GM21528 (cell line): ENCODE measurements around the gene CFD.
"Not testable (repeated sequence)": the region's sequence is repeated elsewhere in the genome, so short reads cannot be mapped to it uniquely, and the experiment has no call there.

ENCODE experiments used
- ATAC-seq: cut with Tn5 transposase; IDR thresholded peaks from one replicate; pipeline ENCODE4 v1.9.1; 2021; ENCODE audit warnings: mild to moderate bottlenecking, moderate library complexity; ENCODE audit not compliant: unreplicated experiment, low FRiP score

The CFD gene

GRCh38 chr19:858868-859843, at the start of gene CFD:
Gene CFD (plus strand): TSS chr19:859664. CDS start chr19:859690, 26 bp downstream.
- no peak for ATAC-seq

GRCh38 chr19:810077-810855, 49.2 kb upstream of the CFD start:
- ATAC-seq: no peak

DNA sequence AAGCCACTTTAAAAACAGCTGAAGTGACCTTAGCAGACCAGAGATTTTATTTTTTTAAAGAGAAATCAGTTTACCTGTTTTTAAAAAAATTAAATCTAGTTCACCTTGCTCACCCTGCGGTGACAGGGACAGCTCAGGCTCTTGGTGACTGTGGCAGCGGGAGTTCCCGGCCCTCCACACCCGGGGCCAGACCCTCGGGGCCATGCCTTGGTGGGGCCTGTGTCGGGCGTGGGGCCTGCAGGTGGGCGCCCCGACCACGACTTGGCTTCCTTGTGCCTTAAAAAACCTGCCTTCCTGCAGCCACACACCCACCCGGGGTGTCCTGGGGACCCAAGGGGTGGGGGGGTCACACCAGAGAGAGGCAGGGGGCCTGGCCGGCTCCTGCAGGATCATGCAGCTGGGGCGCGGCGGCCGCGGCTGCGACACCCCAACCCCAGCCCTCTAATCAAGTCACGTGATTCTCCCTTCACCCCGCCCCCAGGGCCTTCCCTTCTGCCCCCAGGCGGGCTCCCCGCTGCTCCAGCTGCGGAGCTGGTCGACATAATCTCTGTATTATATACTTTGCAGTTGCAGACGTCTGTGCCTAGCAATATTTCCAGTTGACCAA, 48.5 kb upstream of the CFD start:
- ATAC-seq: no peak

GRCh38 chr19:811506-812048, 47.9 kb upstream of the CFD start:
- no peak for ATAC-seq

GRCh38 chr19:812049-812746, 47.3 kb upstream of the CFD start:
- ATAC-seq: no peak

GRCh38 chr19:812747-813218, 46.7 kb upstream of the CFD start:
- ATAC-seq: no peak

DNA sequence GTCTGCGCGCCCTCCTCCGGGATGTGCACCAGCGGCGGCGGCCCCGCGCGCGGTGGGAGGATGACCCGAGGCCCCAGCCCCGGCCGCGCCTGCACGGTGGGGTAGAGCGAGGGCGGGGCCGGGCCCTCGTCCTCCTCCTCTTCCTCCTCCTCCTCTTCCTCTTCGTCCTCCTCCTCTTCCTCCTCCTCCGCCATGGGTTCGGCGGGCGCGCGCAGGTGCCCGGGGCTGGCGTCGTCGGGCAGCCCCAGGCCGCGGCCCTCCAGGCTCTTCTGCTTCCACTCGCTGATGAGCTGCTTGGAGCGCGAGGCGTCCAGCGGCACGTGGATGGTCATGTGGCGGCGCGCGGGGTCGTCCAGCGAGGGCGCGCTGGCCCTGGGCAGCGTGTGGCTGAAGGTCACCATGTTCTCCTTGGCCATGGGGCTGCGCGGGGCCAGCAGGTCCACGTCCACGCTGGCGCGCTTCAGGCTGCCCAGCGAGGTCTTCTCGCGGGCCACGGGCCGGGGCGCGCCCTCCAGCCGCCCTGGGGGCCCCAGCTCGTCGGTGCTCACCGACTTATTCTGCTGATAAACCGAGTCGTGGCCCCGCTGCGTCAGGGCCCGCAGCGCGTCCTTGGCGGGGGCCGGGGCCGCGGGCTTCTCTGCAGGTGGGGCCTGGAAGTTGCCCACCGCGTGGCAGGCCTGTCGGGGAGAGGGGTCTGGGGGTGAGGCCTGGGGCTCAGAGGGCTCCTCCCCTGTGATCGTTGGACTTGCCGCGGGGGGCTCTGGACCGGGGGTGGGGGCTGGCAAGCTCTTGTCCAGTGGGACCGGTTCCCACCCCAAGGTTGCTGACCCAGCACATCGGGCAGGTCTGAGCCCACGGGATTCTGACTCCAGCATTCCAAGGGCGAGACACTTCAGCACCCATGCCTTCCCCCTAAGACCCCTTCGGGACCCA, 46.0 kb upstream of the CFD start:
- no peak for ATAC-seq

DNA sequence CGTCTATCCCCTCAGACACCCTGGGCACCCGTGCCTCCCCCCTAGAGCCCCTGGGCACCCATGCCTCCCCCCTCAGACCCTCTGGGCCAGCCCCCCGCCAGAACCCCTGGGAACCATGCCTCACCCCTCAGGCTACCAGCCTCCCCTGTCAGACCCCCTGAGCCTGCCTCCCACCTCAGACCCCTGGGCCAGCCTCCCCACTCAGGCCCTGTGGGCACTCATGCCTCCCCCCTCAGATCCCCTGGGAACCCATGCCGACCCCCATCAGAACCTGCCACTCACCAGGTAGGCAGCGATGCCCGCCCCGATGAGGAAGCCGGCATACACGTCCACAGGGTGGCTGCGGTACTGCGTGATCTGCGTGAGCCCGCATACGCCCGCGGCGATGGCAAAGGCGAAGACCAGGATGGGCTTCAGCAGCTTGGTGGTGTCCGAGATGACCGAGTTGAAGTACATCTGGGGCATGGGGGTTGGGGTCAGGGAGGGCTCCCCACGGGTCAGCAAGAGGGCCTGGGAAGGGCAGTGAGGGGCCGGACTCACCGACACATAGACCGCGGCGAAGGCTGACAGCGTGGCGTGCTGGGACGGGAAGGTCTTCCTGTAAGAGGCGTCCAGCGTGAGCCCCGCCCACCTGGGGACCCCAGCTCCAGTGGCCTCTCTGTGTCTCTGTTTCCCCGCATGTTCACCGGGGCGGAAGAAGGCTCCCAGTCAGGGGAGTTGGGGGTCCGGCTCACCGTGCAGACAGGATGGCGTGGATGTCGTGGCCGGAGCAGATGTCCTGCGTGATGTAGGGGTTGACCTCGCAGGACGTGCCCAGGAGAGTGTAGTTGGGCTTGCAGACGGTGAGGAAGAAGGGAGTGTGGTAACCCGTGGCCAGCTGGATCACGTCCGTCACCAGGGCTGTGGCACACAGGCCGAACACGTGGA, 45.0 kb upstream of the CFD start:
- no peak for ATAC-seq

DNA sequence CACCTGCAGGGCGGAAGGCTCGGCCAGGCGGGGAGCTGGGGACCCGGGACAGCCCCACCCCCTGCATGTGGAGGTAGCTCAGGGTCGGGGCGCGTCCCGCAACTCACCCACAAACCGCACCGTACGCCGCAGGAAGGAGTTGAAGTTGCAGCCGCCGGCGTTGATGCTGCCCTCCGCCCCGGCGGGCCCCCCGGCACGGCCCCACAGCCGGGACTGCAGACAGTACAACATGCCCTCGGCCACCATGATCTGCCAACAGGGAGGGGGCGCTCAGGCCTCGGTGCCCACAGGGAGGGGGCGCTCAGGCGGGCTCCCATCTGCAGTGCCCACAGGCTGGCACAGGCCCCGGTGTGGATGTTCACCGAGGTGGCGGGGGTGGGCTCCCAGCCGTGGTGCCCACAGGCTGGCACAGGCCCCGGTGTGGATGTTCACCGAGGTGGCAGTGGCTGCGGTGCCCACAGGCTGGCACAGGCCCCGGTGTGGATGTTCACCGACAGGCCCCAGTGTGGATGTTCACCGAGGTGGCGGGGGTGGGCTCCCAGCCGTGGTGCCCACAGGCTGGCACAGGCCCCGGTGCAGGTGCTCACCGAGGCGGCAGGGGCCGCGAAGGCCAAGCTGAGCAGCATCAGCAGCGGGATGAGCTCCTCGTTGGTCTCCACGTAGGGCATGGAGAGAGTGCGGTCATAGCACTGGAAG, 44.2 kb upstream of the CFD start:
- ATAC-seq: no peak

DNA sequence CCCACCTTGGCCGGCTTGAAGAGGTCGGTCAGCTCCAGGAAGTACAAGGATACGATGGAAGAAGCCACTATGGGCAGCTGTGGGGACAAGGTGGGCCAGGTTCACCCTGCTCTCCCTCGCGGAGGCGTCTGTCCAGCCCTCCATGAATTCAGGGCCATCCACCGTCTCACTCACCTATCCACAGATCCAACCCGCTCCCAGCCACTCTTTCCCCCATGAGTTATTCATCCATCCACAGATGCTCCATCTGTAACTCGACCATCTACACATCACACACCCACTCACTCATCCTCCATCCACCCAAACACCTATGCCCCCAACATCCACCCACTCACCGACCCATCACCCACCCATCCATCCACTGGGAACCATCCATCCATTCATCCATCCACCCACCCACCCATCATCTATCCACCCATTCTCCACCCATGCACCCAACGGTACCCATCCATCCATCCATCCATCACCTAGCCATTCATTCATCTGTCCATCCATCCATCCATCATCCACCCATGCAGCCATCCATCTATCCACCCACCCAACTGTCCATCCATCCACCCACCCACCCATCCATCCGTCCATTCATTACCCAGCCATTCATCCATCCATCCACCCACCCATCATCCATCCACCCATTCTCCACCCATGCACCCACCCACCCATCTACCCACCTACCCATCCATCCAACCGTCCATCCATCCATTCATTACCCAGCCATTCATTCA, 43.5 kb upstream of the CFD start:
- ATAC-seq: no peak

GRCh38 chr19:816500-816857, 43.0 kb upstream of the CFD start:
- no peak for ATAC-seq

- not testable (repeated sequence) for ATAC-seq
Measured at GRCh38 chr19:820212-820611, 39.3 kb upstream of the CFD start.

- ATAC-seq: no peak
Measured at GRCh38 chr19:821231-821824, 38.1 kb upstream of the CFD start.

DNA sequence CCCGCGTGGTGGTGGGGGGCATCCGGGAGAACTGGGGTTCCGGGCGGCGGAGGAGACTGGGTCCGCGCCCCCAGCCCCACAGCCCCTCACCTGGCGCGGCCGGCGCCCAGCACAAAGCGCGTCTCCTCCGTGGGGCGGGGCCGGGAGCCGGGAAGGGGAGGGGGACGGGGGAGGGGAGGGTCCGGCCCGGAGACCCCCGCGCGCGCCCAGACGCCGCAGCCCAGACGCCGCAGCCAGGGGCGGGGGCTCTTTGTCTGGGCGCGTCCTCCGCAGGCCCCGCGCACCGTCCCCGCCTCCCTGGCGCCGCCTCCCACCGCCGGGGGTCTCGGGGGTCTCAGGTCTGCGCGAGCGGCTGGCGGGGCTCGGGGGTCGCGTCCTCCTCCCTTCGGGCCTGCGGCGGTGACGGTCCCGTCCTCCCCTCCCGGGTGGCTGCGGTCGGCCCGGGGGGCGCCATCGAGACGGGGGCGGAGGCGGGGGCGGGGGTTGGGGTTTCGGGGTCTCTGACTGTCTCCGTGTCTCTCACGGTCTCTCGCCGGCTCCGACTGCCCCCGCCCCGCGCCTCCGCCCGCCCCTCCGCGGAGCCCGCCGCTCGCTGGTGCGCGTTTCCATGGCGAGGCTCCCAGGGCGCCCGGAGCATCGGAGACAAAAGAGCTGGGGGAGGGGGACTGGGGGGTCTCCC, 37.5 kb upstream of the CFD start, which contains the start of gene PLPPR3:
Gene PLPPR3 (minus strand): TSS at position 131 of the 679 bp plus-strand sequence. CDS start 396 bp downstream, outside the sequence.
- no peak for ATAC-seq

DNA sequence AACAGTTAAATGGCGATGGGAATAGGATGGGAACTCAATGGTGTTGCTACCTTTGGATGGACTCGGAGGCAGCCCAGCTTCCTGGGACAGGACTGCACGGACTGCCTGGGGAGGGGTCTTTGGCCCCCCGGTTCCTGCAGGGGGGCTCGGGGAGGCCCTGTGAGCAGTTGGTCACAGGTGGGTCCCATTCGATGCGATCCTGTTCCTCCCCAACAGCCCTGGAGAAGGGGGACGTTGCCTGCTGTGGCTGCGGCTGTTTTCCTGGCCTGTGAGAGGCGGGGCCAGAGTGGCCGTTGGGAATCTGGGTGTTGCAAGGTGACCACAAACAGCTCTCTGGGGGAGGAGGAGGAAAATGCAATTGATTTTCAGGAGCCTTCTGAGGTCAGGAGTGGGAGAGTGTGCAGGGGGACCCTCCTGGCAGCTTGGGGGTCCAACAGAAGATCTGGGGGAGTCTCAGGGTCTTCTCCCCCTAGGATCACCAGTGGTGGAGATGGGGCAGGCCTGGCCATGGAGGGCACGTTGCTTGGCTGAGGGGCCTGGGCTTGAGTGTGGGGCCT, 35.8 kb upstream of the CFD start:
- no peak for ATAC-seq
